IPS DF 6.9 (cell line): ENCODE measurements around the gene SPRED2.
"Not testable (repeated sequence)": the region's sequence is repeated elsewhere in the genome, so short reads cannot be mapped to it uniquely, and the experiment has no call there.

Source experiments
- DNase-seq: peaks from one replicate; pipeline ENCODE4 v3.0.0-alpha.2; 2013; ENCODE audit warnings: low read depth, low spot score
- H3K27ac ChIP-seq: one replicate; pipeline ENCODE4 v1.5.1; 2013; ENCODE audit warnings: low read length, control low read depth
- H3K27me3 ChIP-seq: 2 replicates; pipeline ENCODE4 v1.6.1; 2013; ENCODE audit warnings: mild to moderate bottlenecking, low read length; ENCODE audit not compliant: control insufficient read depth, insufficient read depth
- H3K36me3 ChIP-seq: 2 replicates; pipeline ENCODE4 v1.6.1; 2013; ENCODE audit warnings: low read length; ENCODE audit not compliant: control insufficient read depth, insufficient read depth
- H3K4me1 ChIP-seq: 2 replicates; pipeline ENCODE4 v1.6.1; 2013; ENCODE audit warnings: low read length; ENCODE audit not compliant: control insufficient read depth, insufficient read depth
- H3K4me3 ChIP-seq: 2 replicates; pipeline ENCODE4 v1.5.1; 2013; ENCODE audit warnings: mild to moderate bottlenecking, low read length
- H3K9me3 ChIP-seq: 2 replicates; pipeline ENCODE4 v1.6.1; 2013; ENCODE audit warnings: low read length, inconsistent platforms; ENCODE audit not compliant: control insufficient read depth, insufficient read depth
- whole genome bisulfite sequencing: extraction: QIAGEN DNeasy Blood & Tissue Kit; methylation state at CpG from one replicate; pipeline ENCODE4 v1.1.7; 2013; ENCODE audit warnings: mixed read lengths, missing lambda C conversion rate; ENCODE audit not compliant: insufficient read length, insufficient coverage; 5-methylcytosine and 5-hydroxymethylcytosine counted together

The SPRED2 gene

GRCh38 chr2:65329525-65329924, 102.9 kb downstream of the SPRED2 start:
- WGBS, result no CpG with 5 or more reads among the region's 5 CpGs
- Histone ChIP-seq H3K36me3 (no peaks in the 10 kb centered on the region), H3K4me3 (no peak overlapping the region), H3K4me1 (no peaks in the 10 kb centered on the region), H3K27ac (no peak overlapping the region), H3K27me3 (no peaks in the 10 kb centered on the region), H3K9me3 (no peaks in the 10 kb centered on the region)
- no peak for DNase-seq

- no peak for DNase-seq
- no peaks in the 10 kb centered on the region for H3K9me3 ChIP-seq
- WGBS, result no CpG with 5 or more reads among the region's 4 CpGs
- no peaks in the 10 kb centered on the region for H3K4me1 ChIP-seq
- H3K4me3 ChIP-seq, result no peak overlapping the region
- H3K27me3 ChIP-seq, result no peaks in the 10 kb centered on the region
- H3K36me3 ChIP-seq, result no peaks in the 10 kb centered on the region
- H3K27ac ChIP-seq, result no peak overlapping the region
These were observed 106.1 kb downstream of the SPRED2 start for GRCh38 chr2:65326276-65326675.

GRCh38 chr2:65325066-65325465, 107.3 kb downstream of the SPRED2 start:
- no peaks in the 10 kb centered on the region for H3K36me3 ChIP-seq
- DNase-seq, result no peak
- no CpG with 5 or more reads among the region's 2 CpGs for WGBS
- H3K27me3 ChIP-seq, result no peaks in the 10 kb centered on the region
- H3K4me3 ChIP-seq, result no peak overlapping the region
- H3K4me1 ChIP-seq, result no peaks in the 10 kb centered on the region
- no peak overlapping the region for H3K27ac ChIP-seq
- H3K9me3 ChIP-seq, result no peaks in the 10 kb centered on the region

GRCh38 chr2:65320946-65321345, 111.5 kb downstream of the SPRED2 start:
- Histone ChIP-seq H3K4me3 (no peak overlapping the region), H3K4me1 (no peaks in the 10 kb centered on the region), H3K9me3 (no peaks in the 10 kb centered on the region), H3K27me3 (no peaks in the 10 kb centered on the region), H3K27ac (no peak overlapping the region), H3K36me3 (no peaks in the 10 kb centered on the region)
- DNase-seq, result no peak
- no CpG with 5 or more reads among the region's 2 CpGs for WGBS

GRCh38 chr2:65320042-65320725, 112.2 kb downstream of the SPRED2 start:
- no peaks in the 10 kb centered on the region for H3K4me1 ChIP-seq
- no peak overlapping the region for H3K4me3 ChIP-seq
- H3K9me3 ChIP-seq, result no peaks in the 10 kb centered on the region
- DNase-seq, result no peak
- no CpG with 5 or more reads among the region's 9 CpGs for WGBS
- H3K36me3 ChIP-seq, result no peaks in the 10 kb centered on the region
- no peaks in the 10 kb centered on the region for H3K27me3 ChIP-seq
- no peak overlapping the region for H3K27ac ChIP-seq

- Histone ChIP-seq H3K36me3 (no peaks in the 10 kb centered on the region), H3K4me1 (no peaks in the 10 kb centered on the region), H3K4me3 (no peak overlapping the region), H3K27me3 (no peaks in the 10 kb centered on the region), H3K27ac (no peak overlapping the region), H3K9me3 (no peaks in the 10 kb centered on the region)
- no peak for DNase-seq
- no CpG with 5 or more reads among the region's 1 CpG for WGBS
These were observed 112.7 kb downstream of the SPRED2 start for GRCh38 chr2:65319674-65320041.

- H3K27me3 ChIP-seq, result no peaks in the 10 kb centered on the region
- no peaks in the 10 kb centered on the region for H3K9me3 ChIP-seq
- WGBS, result no CpG with 5 or more reads among the region's 5 CpGs
- H3K4me1 ChIP-seq, result no peaks in the 10 kb centered on the region
- H3K4me3 ChIP-seq, result no peak overlapping the region
- DNase-seq, result no peak
- H3K27ac ChIP-seq, result no peak overlapping the region
- no peaks in the 10 kb centered on the region for H3K36me3 ChIP-seq
These were observed 113.2 kb downstream of the SPRED2 start for GRCh38 chr2:65319072-65319673.

- Histone ChIP-seq H3K4me1 (no peaks in the 10 kb centered on the region), H3K27me3 (no peaks in the 10 kb centered on the region), H3K36me3 (peaks cover 8% of the 10 kb centered on the region), H3K27ac (no peak overlapping the region), H3K9me3 (no peaks in the 10 kb centered on the region), H3K4me3 (no peak overlapping the region)
- no CpG with 5 or more reads among the region's 7 CpGs for WGBS
- no peak for DNase-seq
These were observed 114.6 kb downstream of the SPRED2 start for GRCh38 chr2:65317841-65318240.

- WGBS, result no CpG with 5 or more reads among the region's 7 CpGs
- not testable (repeated sequence) for DNase-seq, H3K36me3 ChIP-seq
These were observed 115.0 kb downstream of the SPRED2 start for GRCh38 chr2:65317351-65317750.

GRCh38 chr2:65316072-65316471, 116.3 kb downstream of the SPRED2 start:
- Histone ChIP-seq H3K4me3 (no peak overlapping the region), H3K9me3 (no peaks in the 10 kb centered on the region), H3K27me3 (no peaks in the 10 kb centered on the region), H3K4me1 (no peaks in the 10 kb centered on the region), H3K36me3 (peaks cover 8% of the 10 kb centered on the region), H3K27ac (no peak overlapping the region)
- WGBS, result no CpG with 5 or more reads among the region's 6 CpGs
- no peak for DNase-seq

More at GRCh38 chr2:65317351-65317750, 115.0 kb downstream of the SPRED2 start:
- H3K4me1 ChIP-seq, H3K4me3 ChIP-seq, H3K9me3 ChIP-seq, H3K27me3 ChIP-seq, H3K27ac ChIP-seq: not testable (repeated sequence)
